Activated effector memory CD4-positive, alpha-beta T cell treated with anti-CD3 and anti-CD28 coated beads, Interleukin-2, amount 50 U/mL, for 16 hours (primary cell): Measurements from ENCODE around the gene MYH16.
"Not testable (repeated sequence)": the region's sequence is repeated elsewhere in the genome, so short reads cannot be mapped to it uniquely, and the experiment has no call there.

Source experiments
- DNase-seq: peaks from one replicate; pipeline ENCODE4 v3.0.0-alpha.2; 2020

MYH16 gene

GRCh38 chr7:99358521-99358920 lies 85.9 kb downstream of the MYH16 start:
- not testable (repeated sequence) for DNase-seq

- no peak for DNase-seq
Measured at GRCh38 chr7:99359465-99360154, 87.0 kb downstream of the MYH16 start.
